ENCODE measurements around the gene KIF12. TPM values are rescaled to one million over a fixed set of nuclear protein-coding genes. Genes with fewer than 3 reads are reported as not detected.

The KIF12 gene
- total RNA-seq, 2 experiments from 2014 or later, result not detected

DNA sequence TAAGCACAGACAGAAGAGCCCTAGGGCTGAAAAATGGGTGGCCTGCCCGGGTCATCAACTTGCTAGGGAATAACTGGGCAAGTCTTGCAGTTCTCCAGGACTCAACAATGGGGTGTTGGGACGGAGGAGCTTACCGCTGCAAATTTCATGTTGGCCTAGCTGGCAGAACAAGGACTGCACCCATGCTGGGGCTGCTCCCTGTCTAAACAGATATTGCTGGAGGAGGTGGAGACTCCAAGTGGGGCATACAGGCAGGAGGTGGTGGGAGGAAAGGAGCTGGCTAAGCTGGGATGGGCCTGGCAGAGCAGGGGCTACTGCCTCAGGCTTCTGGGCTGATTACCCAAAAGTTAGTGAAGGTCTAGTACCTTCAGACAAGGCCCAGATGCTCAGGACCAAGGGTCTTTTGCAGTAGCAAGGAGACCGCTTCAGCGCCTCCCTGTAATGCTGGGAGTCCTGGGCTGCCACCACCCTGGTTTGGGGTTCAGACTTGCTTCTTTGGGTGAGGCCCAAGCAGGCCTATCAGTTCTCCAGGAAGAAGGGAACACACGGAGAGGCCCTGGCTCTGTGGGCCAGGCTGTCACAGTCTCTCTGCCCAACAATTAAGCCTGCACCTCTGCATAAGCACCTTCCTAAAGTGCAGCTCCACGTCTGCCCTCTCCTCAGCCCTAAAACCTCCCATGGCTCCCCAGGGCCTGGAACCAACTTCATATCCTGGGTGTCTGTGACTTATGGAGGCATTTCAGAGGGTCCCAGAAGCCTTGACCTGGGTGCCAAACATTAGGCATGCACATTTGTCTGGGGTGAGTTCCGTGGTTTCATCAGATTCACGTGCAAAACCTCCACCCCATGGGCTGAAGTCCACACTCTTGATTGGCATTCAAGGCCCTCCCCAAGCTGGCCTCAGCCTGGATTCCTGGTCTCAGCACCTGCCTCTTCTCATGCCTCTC is 24.2 kb upstream of the KIF12 start:
- Mint-ChIP-seq H3K27me3 (peaks cover 7% of the 10 kb centered on the region), H3K4me3 (no peak overlapping the region), H3K9me3 (peaks cover 3% of the 10 kb centered on the region), H3K4me1 (ENCODE audit: low read depth) (no peaks in the 10 kb centered on the region), H3K27ac (no peak overlapping the region), H3K36me3 (ENCODE audit: low read depth) (no peaks in the 10 kb centered on the region)
- ChIA-PET CTCF (interaction anchor here (1.0 to 1.5 kb wide), 2 partner anchors 39 to 168 kb away, joined by 3 to 6 read pairs; no protein-coding TSS in a partner anchor), POLR2A (no interaction called here)
- DNase-seq, result no peak
- ATAC-seq, result no peak
- TF ChIP-seq, protein P1, sequence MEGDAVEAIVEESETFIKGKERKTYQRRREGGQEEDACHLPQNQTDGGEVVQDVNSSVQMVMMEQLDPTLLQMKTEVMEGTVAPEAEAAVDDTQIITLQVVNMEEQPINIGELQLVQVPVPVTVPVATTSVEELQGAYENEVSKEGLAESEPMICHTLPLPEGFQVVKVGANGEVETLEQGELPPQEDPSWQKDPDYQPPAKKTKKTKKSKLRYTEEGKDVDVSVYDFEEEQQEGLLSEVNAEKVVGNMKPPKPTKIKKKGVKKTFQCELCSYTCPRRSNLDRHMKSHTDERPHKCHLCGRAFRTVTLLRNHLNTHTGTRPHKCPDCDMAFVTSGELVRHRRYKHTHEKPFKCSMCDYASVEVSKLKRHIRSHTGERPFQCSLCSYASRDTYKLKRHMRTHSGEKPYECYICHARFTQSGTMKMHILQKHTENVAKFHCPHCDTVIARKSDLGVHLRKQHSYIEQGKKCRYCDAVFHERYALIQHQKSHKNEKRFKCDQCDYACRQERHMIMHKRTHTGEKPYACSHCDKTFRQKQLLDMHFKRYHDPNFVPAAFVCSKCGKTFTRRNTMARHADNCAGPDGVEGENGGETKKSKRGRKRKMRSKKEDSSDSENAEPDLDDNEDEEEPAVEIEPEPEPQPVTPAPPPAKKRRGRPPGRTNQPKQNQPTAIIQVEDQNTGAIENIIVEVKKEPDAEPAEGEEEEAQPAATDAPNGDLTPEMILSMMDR (IDR thresholded peaks at IDR 0.05), result no peak
- intact Hi-C loops (cut with micrococcal nuclease), result no loop called here

GRCh38 chr9:114122136-114123027 is 23.3 kb upstream of the KIF12 start:
- no peak for DNase-seq
- Mint-ChIP-seq H3K4me3 (no peak overlapping the region), H3K36me3 (ENCODE audit: low read depth) (no peaks in the 10 kb centered on the region), H3K4me1 (ENCODE audit: low read depth) (no peaks in the 10 kb centered on the region), H3K27ac (no peak overlapping the region), H3K9me3 (peaks cover 2% of the 10 kb centered on the region), H3K27me3 (peaks cover 14% of the 10 kb centered on the region)
- intact Hi-C loops (cut with micrococcal nuclease), result no loop called here
- ATAC-seq, result no peak
- ChIA-PET CTCF (interaction anchor here (0.8 to 1.5 kb wide), 4 partner anchors 14 to 169 kb away, joined by 3 to 6 read pairs (median 3); no protein-coding TSS in a partner anchor), POLR2A (no interaction called here)
- TF ChIP-seq, protein P1 (IDR thresholded peaks at IDR 0.05), result no peak

GRCh38 chr9:114121227-114122135 is 22.4 kb upstream of the KIF12 start:
- Mint-ChIP-seq H3K36me3 (ENCODE audit: low read depth) (no peaks in the 10 kb centered on the region), H3K27me3 (peaks cover 17% of the 10 kb centered on the region), H3K9me3 (no peaks in the 10 kb centered on the region), H3K4me1 (ENCODE audit: low read depth) (no peaks in the 10 kb centered on the region), H3K4me3 (no peak overlapping the region), H3K27ac (no peak overlapping the region)
- TF ChIP-seq, protein P1 (IDR thresholded peaks at IDR 0.05), result no peak
- CTCF ChIA-PET, result interaction anchor here (0.8 to 1.2 kb wide), 2 partner anchors 13 to 14 kb away, joined by 3 read pairs; no protein-coding TSS in a partner anchor
- intact Hi-C loops (cut with micrococcal nuclease), result no loop called here
- POLR2A ChIA-PET, result interaction anchor here (0.6 kb wide), 1 partner anchor 147 kb away, joined by 3 read pairs; no protein-coding TSS in a partner anchor
- DNase-seq, result no peak
- ATAC-seq, result no peak

- intact Hi-C loops (cut with micrococcal nuclease), result no loop called here
- H3K36me3 Mint-ChIP-seq (ENCODE audit: low read depth), result no peaks in the 10 kb centered on the region
- ChIA-PET CTCF (interaction anchor here (1.0 kb wide), 1 partner anchor 12 kb away, joined by 3 read pairs; no protein-coding TSS in a partner anchor), POLR2A (interaction anchor here (0.6 kb wide), 1 partner anchor 146 kb away, joined by 3 read pairs; no protein-coding TSS in a partner anchor)
- no peak for ATAC-seq
- no peak overlapping the region for H3K27ac Mint-ChIP-seq
- no peak overlapping the region for H3K4me3 Mint-ChIP-seq
- DNase-seq, result no peak
- TF ChIP-seq, protein P1 (IDR thresholded peaks at IDR 0.05), result no peak
- H3K9me3 Mint-ChIP-seq, result no peaks in the 10 kb centered on the region
- H3K27me3 Mint-ChIP-seq, result peaks cover 20% of the 10 kb centered on the region
- H3K4me1 Mint-ChIP-seq (ENCODE audit: low read depth), result no peaks in the 10 kb centered on the region
Measured at GRCh38 chr9:114120192-114121014, 21.3 kb upstream of the KIF12 start.
